Mucosa of rectum (tissue), 2 donors: ENCODE measurements around the gene PROM2.

Experiments
- H3K27ac ChIP-seq, 2 donors: one replicate each; pipeline ENCODE4 v1.7.0; 2013; ENCODE audit warnings: inconsistent platforms in 2 of 2, low read depth in 2 of 2, low read length in 2 of 2
- H3K27me3 ChIP-seq, 2 donors: one replicate each; pipeline ENCODE4 v1.7.0; 2013; ENCODE audit warnings: low read length in 2 of 2; ENCODE audit not compliant: control insufficient read depth in 2 of 2, insufficient read depth in 2 of 2
- H3K36me3 ChIP-seq, 2 donors: one replicate each; pipeline ENCODE4 v1.7.0; 2013; ENCODE audit warnings: low read length in 2 of 2; ENCODE audit not compliant: control insufficient read depth in 2 of 2, insufficient read depth in 2 of 2
- H3K4me1 ChIP-seq, 2 donors: one replicate each; pipeline ENCODE4 v1.7.0; 2013; ENCODE audit warnings: low read length in 2 of 2, mild to moderate bottlenecking in 1 of 2; ENCODE audit not compliant: control insufficient read depth in 2 of 2, insufficient read depth in 2 of 2
- H3K4me3 ChIP-seq, 2 donors: one replicate each; pipeline ENCODE4 v1.7.0; 2013; ENCODE audit warnings: low read length in 2 of 2
- H3K9ac ChIP-seq, 2 donors: one replicate each; pipeline ENCODE4 v1.7.0; 2013; ENCODE audit warnings: low read length in 2 of 2, low read depth in 1 of 2, mild to moderate bottlenecking in 1 of 2
- H3K9me3 ChIP-seq, 2 donors: one replicate each; pipeline ENCODE4 v1.7.0; 2013; ENCODE audit warnings: low read length in 2 of 2; ENCODE audit not compliant: control insufficient read depth in 2 of 2
- donor health status: healthy.
- donor health status: Normal muscosa, but diverticular disease.

PROM2 gene, protein sequence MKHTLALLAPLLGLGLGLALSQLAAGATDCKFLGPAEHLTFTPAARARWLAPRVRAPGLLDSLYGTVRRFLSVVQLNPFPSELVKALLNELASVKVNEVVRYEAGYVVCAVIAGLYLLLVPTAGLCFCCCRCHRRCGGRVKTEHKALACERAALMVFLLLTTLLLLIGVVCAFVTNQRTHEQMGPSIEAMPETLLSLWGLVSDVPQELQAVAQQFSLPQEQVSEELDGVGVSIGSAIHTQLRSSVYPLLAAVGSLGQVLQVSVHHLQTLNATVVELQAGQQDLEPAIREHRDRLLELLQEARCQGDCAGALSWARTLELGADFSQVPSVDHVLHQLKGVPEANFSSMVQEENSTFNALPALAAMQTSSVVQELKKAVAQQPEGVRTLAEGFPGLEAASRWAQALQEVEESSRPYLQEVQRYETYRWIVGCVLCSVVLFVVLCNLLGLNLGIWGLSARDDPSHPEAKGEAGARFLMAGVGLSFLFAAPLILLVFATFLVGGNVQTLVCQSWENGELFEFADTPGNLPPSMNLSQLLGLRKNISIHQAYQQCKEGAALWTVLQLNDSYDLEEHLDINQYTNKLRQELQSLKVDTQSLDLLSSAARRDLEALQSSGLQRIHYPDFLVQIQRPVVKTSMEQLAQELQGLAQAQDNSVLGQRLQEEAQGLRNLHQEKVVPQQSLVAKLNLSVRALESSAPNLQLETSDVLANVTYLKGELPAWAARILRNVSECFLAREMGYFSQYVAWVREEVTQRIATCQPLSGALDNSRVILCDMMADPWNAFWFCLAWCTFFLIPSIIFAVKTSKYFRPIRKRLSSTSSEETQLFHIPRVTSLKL

DNA sequence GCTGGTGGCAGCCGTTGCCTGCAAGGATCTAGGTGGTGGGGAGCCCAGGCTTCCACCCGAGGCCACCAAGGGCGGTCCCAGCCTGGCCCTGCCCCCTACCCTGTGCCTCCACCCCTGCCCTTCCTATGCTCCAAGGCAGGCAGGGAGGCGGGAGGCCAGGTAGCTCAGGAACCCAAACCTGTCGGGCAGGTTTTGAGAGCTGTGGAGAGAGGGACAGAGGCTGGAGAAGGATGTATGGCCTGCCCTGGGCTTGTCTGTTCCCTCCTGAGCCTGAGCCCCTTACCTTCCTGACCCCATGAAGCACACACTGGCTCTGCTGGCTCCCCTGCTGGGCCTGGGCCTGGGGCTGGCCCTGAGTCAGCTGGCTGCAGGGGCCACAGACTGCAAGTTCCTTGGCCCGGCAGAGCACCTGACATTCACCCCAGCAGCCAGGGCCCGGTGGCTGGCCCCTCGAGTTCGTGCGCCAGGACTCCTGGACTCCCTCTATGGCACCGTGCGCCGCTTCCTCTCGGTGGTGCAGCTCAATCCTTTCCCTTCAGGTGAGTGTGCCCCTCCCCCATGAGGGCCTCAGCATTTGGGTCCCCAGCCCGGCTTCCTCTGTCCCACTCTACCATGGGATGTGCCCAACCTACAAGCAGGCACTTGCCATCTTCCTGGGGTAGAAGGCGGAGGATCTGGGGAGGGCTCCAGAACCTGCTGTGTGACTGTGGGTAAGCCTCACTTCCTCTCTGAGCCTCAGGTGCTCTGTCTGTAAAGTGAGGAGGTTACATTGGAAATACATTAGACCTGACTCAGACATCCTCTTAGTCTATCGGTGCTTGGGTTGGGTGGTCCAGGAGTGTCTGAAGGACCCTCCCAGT, at the start of gene PROM2:
Gene PROM2, plus strand, starts transcription at position 159 of the 860 bp plus-strand sequence. Its CDS starts 137 bp downstream, at position 296.
- Histone ChIP-seq H3K9ac (peak within 1 kb of the TSS; percentile 75 to 76), H3K27ac (peak within 1 kb of the TSS; percentile 77 to 79), H3K9me3 (no peaks in the 10 kb centered on the region), H3K4me1 (peaks cover 27 to 47% of the 10 kb centered on the region in 2 donors), H3K36me3 (no peaks in the 10 kb centered on the region), H3K27me3 (no peaks in the 10 kb centered on the region), H3K4me3 (peak within 1 kb of the TSS; percentile 61 to 65)

DNA sequence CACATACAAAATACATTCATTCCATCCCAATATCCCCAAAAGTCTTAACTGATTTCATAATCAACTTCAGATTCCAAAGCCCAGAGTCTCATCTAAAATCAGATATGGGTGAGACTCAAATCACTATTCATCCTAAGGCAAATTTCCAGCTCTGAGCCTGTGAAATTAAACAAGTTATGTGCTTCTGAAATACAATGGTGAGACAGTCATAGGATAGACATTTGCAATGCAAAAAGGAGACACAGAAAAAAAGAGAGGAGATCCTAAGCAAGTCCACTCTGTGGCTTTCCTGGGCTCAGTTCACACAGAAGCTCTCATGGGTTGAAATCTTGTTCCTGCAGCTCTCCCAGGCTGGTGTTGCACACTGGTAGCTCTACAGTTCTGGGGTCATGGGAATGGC, 48.6 kb upstream of the PROM2 start:
- Histone ChIP-seq H3K9me3 (peaks cover 0 to 9% of the 10 kb centered on the region in 2 donors), H3K9ac (no peak overlapping the region), H3K27ac (no peak overlapping the region), H3K4me3 (no peak overlapping the region), H3K36me3 (no peaks in the 10 kb centered on the region), H3K4me1 (no peaks in the 10 kb centered on the region), H3K27me3 (no peaks in the 10 kb centered on the region)

DNA sequence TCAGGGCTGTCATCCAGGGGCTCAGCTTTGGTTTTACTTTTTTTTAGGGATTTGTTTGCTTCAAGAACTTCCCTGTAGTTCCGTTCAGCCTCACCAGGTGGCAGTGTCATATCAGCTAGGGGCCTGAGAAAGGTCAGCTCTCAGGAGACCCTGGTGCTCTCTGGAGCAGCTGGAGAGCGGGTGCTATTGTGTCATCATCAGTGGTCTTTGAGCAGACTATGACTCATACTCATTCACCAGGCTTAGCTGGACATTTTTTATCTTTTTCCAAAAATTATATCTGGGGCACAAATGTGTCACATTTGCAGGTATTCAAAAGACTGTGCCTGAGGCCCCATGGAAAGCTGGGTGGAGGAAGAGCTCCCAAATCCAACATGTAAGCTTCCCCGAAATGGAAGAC, 42.5 kb upstream of the PROM2 start:
- Histone ChIP-seq H3K9me3 (peaks cover 0 to 3% of the 10 kb centered on the region in 2 donors), H3K36me3 (no peaks in the 10 kb centered on the region), H3K27ac (no peak overlapping the region), H3K4me3 (no peak overlapping the region), H3K27me3 (no peaks in the 10 kb centered on the region), H3K4me1 (no peaks in the 10 kb centered on the region), H3K9ac (no peak overlapping the region)

DNA sequence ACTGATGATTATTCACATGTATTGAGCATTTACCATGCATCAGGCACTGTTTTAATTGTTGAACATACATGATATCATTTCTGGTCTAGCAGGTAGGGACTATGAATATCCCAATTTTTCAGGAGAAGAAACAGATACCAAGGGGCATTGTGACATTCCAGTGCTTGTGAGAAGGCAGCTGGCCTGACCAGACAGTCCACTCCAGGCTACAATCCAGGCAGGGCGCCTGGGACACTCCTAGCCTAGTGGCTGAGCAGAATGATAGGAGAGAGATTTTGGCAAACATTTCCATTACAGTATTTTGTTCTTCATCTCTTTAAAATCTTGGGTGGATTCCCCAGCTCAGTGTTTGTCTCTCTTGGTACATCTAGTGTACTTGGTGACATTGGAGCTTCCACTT, 42.0 kb upstream of the PROM2 start:
- no peak overlapping the region for H3K9ac ChIP-seq
- no peak overlapping the region for H3K4me3 ChIP-seq

DNA sequence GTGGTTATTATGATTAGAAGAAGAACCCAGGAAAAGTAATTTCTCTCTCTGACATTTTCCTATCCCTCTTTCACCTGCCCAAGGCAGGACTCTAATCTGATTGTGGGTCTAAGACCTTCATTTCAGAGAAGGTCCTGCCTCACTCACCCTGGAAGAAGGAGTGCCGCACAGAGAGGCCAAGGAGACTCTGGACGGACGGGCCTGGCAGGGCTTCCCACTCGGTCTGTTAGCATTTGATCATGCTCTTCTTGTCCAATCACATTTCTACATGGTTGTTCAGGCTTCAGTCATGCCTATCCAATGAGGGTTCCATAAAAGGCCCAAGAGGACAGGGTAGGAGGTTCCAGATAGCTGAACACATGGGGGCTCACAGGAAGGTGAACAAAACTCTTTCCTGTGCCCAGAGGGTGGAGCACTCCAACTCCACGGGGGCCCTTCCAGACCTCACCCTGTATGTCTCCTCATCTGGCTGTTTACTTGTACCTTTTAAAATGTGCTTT, 39.9 kb upstream of the PROM2 start:
- Histone ChIP-seq H3K36me3 (no peaks in the 10 kb centered on the region), H3K9me3 (peaks cover 0 to 3% of the 10 kb centered on the region in 2 donors), H3K4me3 (no peak overlapping the region)

More for the DNA sequence above, 42.0 kb upstream of the PROM2 start:
- Histone ChIP-seq H3K27ac (no peak overlapping the region), H3K9me3 (peaks cover 0 to 3% of the 10 kb centered on the region in 2 donors), H3K27me3 (no peaks in the 10 kb centered on the region), H3K36me3 (no peaks in the 10 kb centered on the region), H3K4me1 (no peaks in the 10 kb centered on the region)

DNA sequence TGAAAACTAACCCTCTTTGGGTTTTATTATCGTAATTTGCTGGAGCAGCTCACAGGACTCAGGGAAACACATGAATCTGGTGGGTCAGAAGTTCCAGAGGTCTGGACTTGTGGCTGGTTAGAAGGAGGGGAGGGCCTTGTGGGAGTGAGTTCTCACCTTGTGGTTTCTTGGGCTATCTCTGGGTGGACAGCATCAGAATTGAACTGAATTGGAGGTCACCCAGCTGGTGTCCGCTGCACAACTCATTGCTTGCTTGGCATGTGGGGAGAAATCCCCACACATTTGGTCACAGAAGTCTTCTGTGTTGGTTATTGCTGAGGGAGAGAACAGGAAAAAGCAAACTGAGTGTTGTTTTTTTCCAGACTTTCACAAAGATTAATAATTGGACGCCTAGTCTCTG, 39.4 kb upstream of the PROM2 start:
- no peak overlapping the region for H3K4me3 ChIP-seq
- H3K9me3 ChIP-seq, result peaks cover 0 to 3% of the 10 kb centered on the region in 2 donors

More for the DNA sequence above, 39.9 kb upstream of the PROM2 start:
- Histone ChIP-seq H3K4me1 (no peaks in the 10 kb centered on the region), H3K9ac (no peak overlapping the region), H3K27me3 (no peaks in the 10 kb centered on the region), H3K27ac (no peak overlapping the region)

DNA sequence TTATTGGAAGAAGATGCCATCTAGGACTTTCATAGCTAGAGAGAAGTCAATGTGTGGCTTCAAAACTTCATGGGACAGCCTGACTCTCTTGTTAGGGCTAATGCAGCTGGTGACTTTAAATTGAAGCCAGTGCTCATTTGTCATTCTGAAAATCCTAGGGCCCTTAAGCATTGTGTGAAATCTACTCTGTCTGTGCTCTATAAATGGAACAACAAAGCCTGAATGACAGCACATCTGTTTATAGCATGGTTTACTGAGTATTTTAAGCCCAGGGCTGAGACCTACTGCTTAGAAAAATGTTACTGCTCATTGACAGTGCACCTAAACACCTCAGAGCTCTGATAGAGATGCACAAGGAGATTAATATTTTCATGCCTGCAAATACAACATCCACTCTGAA, 36.1 kb upstream of the PROM2 start:
- Histone ChIP-seq H3K27ac (no peak overlapping the region), H3K36me3 (no peaks in the 10 kb centered on the region), H3K4me3 (no peak overlapping the region), H3K4me1 (no peaks in the 10 kb centered on the region), H3K27me3 (no peaks in the 10 kb centered on the region), H3K9me3 (peaks cover 0 to 3% of the 10 kb centered on the region in 2 donors), H3K9ac (no peak overlapping the region)

More for the DNA sequence above, 39.4 kb upstream of the PROM2 start:
- Histone ChIP-seq H3K27ac (no peak overlapping the region), H3K36me3 (no peaks in the 10 kb centered on the region), H3K9ac (no peak overlapping the region), H3K27me3 (no peaks in the 10 kb centered on the region), H3K4me1 (no peaks in the 10 kb centered on the region)

DNA sequence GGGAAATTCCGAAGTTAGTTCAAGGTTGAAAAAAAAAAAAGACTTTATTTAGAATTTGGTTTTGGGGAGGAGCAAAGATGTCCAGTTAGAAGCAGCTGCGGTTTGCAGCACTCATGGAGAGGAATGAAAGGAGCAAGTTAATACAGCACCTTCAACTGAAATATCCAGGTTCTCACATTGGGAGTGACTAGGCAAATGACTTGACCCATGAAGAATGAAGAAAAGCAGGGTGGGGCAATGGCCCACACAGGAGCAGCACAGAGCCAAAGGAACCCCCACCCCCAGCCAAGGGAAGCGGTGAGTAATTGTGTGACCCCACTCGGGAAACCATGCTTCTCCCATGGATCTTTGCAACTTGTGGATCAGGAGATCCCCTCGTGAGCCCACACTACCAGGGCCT, 34.2 kb upstream of the PROM2 start:
- H3K9ac ChIP-seq, result no peak overlapping the region
- H3K27ac ChIP-seq, result no peak overlapping the region
- H3K9me3 ChIP-seq, result no peaks in the 10 kb centered on the region
- no peaks in the 10 kb centered on the region for H3K4me1 ChIP-seq
- no peaks in the 10 kb centered on the region for H3K36me3 ChIP-seq
- no peak overlapping the region for H3K4me3 ChIP-seq
- no peaks in the 10 kb centered on the region for H3K27me3 ChIP-seq

DNA sequence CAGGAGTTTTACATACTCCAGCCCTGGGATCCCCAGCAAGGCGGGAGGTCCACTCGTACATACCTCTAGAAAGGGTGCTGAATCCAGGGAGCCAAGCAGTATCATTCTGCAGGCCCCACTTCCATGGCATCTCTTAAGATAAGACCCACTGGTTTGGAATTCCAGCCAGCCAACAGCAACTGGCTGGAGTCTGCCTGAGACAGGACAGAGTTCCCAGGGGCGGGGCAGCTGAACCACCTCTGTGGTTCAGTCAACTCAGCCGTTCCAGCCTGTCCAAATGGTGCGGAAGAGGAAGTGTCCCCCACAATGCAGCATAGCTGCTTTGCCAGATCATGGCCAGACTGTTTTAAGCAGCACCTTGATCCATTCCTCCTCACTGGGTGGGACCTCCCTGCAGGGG, 33.7 kb upstream of the PROM2 start:
- no peak overlapping the region for H3K4me3 ChIP-seq
- H3K9ac ChIP-seq, result no peak overlapping the region
- no peaks in the 10 kb centered on the region for H3K27me3 ChIP-seq
- no peaks in the 10 kb centered on the region for H3K9me3 ChIP-seq
- H3K27ac ChIP-seq, result no peak overlapping the region
- no peaks in the 10 kb centered on the region for H3K36me3 ChIP-seq
- no peaks in the 10 kb centered on the region for H3K4me1 ChIP-seq
